K562 (cell line): ENCODE measurements around the gene HTRA3. TPM values are rescaled to one million over a fixed set of nuclear protein-coding genes. Genes with fewer than 3 reads are reported as not detected.

Source experiments
- ASH1L ChIP-seq: fragments of 450-650 bp; IDR thresholded peaks from 2 replicates; pipeline ENCODE4 v1.6.1; 2018; ENCODE audit warnings: borderline replicate concordance, mild to moderate bottlenecking, low read depth; ENCODE audit not compliant: partially characterized antibody
- BRCA1 ChIP-seq, 2 experiments: fragments of 450-650 bp in 1 of 2; sonication (generic) in 1 of 2; formaldehyde crosslinking in 1 of 2; IDR thresholded peaks; 2 replicates each; pipeline versions ENCODE4 v1.5.0 to v1.6.1; 2017 to 2020; ENCODE audit warnings: mild to moderate bottlenecking in 1 of 2, missing genetic modification reagents in 1 of 2
- CXXC5 ChIP-seq: fragments of 250-450 bp; sonication (Bioruptor Pico); IDR thresholded peaks from 2 replicates; pipeline ENCODE4 v1.8.0; 2022; ENCODE audit warnings: inconsistent platforms, mild to moderate bottlenecking, moderate library complexity
- DDX20 ChIP-seq: fragments of 450-650 bp; IDR thresholded peaks from 2 replicates; pipeline ENCODE4 v1.6.1; 2016; ENCODE audit warnings: missing genetic modification characterization, low read depth, mild to moderate bottlenecking, missing compliant biosample characterization, moderate library complexity
- ELF2 ChIP-seq: fragments of 250-450 bp; sonication (Bioruptor Pico); IDR thresholded peaks from 2 replicates; pipeline ENCODE4 v1.5.0; 2021; ENCODE audit warnings: mild to moderate bottlenecking
- ELF4 ChIP-seq: fragments of 450-650 bp; formaldehyde crosslinking; IDR thresholded peaks from 2 replicates; pipeline ENCODE4 v1.4.0; 2022; ENCODE audit warnings: missing genetic modification characterization
- EWSR1 ChIP-seq: fragments of 450-650 bp; IDR thresholded peaks from 2 replicates; pipeline ENCODE4 v1.6.1; 2018; ENCODE audit warnings: borderline replicate concordance, mild to moderate bottlenecking, low read depth, moderate library complexity; ENCODE audit not compliant: partially characterized antibody
- GTF2F1 ChIP-seq: IDR thresholded peaks from 2 replicates; pipeline ENCODE4 v1.6.1; 2011; ENCODE audit warnings: low read depth, low read length, improper control_type of control experiment
- HDAC2 ChIP-seq: fragments of 450-650 bp; IDR thresholded peaks from 2 replicates; pipeline ENCODE4 v1.6.1; 2016; ENCODE audit warnings: mild to moderate bottlenecking
- HMGN3 ChIP-seq: IDR thresholded peaks from 2 replicates; pipeline ENCODE4 v1.6.1; 2011; ENCODE audit warnings: borderline replicate concordance, low read depth, mild to moderate bottlenecking, mixed read lengths, low read length; ENCODE audit not compliant: insufficient read length; ENCODE audit errors: extremely low read depth
- IRF2 ChIP-seq: sonication (generic); formaldehyde crosslinking; IDR thresholded peaks from 2 replicates; pipeline ENCODE4 v1.8.1; 2022; ENCODE audit warnings: mild to moderate bottlenecking, missing genetic modification reagents
- KAT7 ChIP-seq: sonication (generic); formaldehyde crosslinking; IDR thresholded peaks from 2 replicates; pipeline ENCODE4 v1.8.0; 2022; ENCODE audit warnings: missing genetic modification reagents, mild to moderate bottlenecking, borderline replicate concordance
- NBN ChIP-seq: fragments of 450-650 bp; IDR thresholded peaks from 2 replicates; pipeline ENCODE4 v1.6.1; 2016; ENCODE audit warnings: low read depth, mild to moderate bottlenecking
- NCOA6 ChIP-seq: fragments of 450-650 bp; IDR thresholded peaks from 2 replicates; pipeline ENCODE4 v1.6.1; 2017; ENCODE audit warnings: mild to moderate bottlenecking
- NFATC3 ChIP-seq: fragments of 450-650 bp; IDR thresholded peaks from 2 replicates; pipeline ENCODE4 v1.6.1; 2017; ENCODE audit warnings: mild to moderate bottlenecking
- NFE2 ChIP-seq: IDR thresholded peaks from 2 replicates; pipeline ENCODE4 v1.6.1; 2014; ENCODE audit warnings: antibody characterized with exemption, low read depth
- RBM34 ChIP-seq: fragments of 200-400 bp; formaldehyde crosslinking; IDR thresholded peaks from 2 replicates; pipeline ENCODE4 v1.6.1; 2018; ENCODE audit warnings: low read length, borderline replicate concordance; ENCODE audit not compliant: insufficient read depth
- ZC3H11A ChIP-seq: IDR thresholded peaks from 2 replicates; pipeline ENCODE4 v1.6.1; 2012; ENCODE audit warnings: low read depth, low read length, improper control_type of control experiment
- ZNF174 ChIP-seq: fragments of 250-450 bp; sonication (Bioruptor Pico); IDR thresholded peaks from 2 replicates; pipeline ENCODE4 v1.4.0; 2020; ENCODE audit warnings: mild to moderate bottlenecking
- ZNF175 ChIP-seq: fragments of 200-800 bp; sonication (Bioruptor generic); IDR thresholded peaks from 2 replicates; pipeline ENCODE4 v1.6.1; 2016; ENCODE audit warnings: low read depth, mild to moderate bottlenecking, missing genetic modification characterization, missing compliant biosample characterization
- polyA plus RNA-seq, 8 experiments: library from polyadenylated mRNA; depleted of rRNA in 4 of 8; stranded (reverse) in 5 of 8; unstranded in 3 of 8; fragments of >200 nt; fragmentation: Nextera tagmentation in 2 of 8; fragmentation: Illumina TruSeq in 1 of 8; extraction: Ambion mirVana in 2 of 8; extraction: Trizol in 1 of 8; gene quantifications; 2 replicates each; pipeline versions ENCODE4 v1.2.1 to v1.2.3, GENCODE V29; 2011 to 2014; ENCODE audit warnings: inconsistent platforms in 1 of 8, missing spikeins in 1 of 8
- total RNA-seq, 7 experiments: library from RNA; depleted of rRNA in 6 of 7; stranded (reverse); fragments of >200 nt in 6 of 7; fragmentation: Illumina TruSeq in 2 of 7; extraction: Trizol in 2 of 7; gene quantifications; 2 replicates each; pipeline versions ENCODE4 v1.2.1 to v1.2.3, GENCODE V29; 2011 to 2021; ENCODE audit warnings: low replicate concordance in 1 of 7
- TF ChIP-seq, protein P1 (sequence below): fragments of 250-450 bp; sonication (Bioruptor Pico); IDR thresholded peaks from 2 replicates; pipeline ENCODE4 v1.8.0; 2021; ENCODE audit warnings: moderate library complexity, mild to moderate bottlenecking, inconsistent platforms
- TF ChIP-seq, protein P2 (sequence below): fragments of 200-400 bp; formaldehyde crosslinking; IDR thresholded peaks from 2 replicates; pipeline ENCODE4 v1.6.1; 2017; ENCODE audit warnings: mild to moderate bottlenecking, low read depth, low read length, moderate library complexity
- TF ChIP-seq, protein P3 (sequence below): sonication (generic); formaldehyde crosslinking; IDR thresholded peaks from 2 replicates; pipeline ENCODE4 v1.8.1; 2023; ENCODE audit warnings: mild to moderate bottlenecking, missing genetic modification reagents

HTRA3 gene
- total and polyA plus RNA-seq, 9 of the 15 experiments (the other 6 are each of a cell fraction or from before 2014, with no cell fraction given), result 0.04 TPM; not detected in 8

DNA sequence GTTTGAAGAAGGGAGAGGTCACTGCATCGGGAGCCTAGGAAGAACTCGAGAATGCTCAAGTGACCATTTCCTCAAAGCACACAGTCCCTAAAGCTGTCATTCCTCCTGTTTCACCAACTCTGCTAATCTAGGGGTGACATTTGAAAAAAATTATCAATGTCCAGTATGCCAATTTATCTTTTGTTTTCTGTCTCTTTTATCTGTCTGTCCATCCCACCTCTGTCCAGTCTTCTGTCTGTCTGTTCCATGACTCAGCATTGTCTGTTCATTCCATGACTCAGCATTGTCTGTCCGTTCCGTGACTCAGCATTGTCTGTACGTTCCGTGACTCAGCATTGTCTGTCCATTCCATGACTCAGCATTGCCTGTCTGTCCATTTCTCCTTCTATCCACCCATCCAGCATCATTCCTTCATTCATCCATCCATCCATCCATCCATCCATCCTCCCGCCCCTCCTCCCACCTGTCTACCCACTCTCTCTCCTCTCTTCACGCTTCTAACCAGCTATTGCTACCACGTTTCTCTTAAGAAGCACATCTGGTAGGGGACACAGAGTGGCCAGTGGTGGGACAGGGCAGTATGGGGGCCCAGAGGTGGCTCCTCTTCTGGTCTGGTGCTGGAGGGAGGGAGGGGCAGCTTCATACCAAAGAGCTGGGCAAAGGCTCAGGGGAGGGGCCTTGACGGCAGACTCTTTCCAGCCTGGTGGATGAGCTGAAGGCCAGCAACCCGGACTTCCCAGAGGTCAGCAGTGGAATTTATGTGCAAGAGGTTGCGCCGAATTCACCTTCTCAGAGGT, 34.1 kb downstream of the HTRA3 start (continued):
- TF ChIP-seq ZNF175 (CRISPR knock-in tag) (no peak), NFE2 (peak; percentile 100), ASH1L (peak; percentile 71), EWSR1 (no peak), RBM34 (no peak), HDAC2 (peak; percentile 98), NCOA6 (no peak), IRF2 (CRISPR knock-in tag) (no peak), ELF4 (CRISPR knock-in tag) (peak; percentile 99), DDX20 (no peak), GTF2F1 (0 out of 2 replicates have a peak, but pooled peaks have one; percentile 47), KAT7 (0 out of 2 replicates have a peak, but pooled peaks have one; percentile 43), ZC3H11A (0 out of 2 replicates have a peak, but pooled peaks have one; percentile 76), ELF2 (CRISPR knock-in tag) (no peak), CXXC5 (peak; percentile 69), HMGN3 (no peak), NFATC3 (peak; percentile 99), BRCA1 (IDR thresholded peaks at IDR 0.05) (no peak), BRCA1 (CRISPR knock-in tag; IDR thresholded peaks at IDR 0.05) (no peak), ZNF174 (CRISPR knock-in tag) (no peak), NBN (peak; percentile 100)
- TF ChIP-seq, protein P1, sequence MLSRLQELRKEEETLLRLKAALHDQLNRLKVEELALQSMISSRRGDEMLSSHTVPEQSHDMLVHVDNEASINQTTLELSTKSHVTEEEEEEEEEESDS (CRISPR knock-in tag), result no peak
- TF ChIP-seq, protein P2, sequence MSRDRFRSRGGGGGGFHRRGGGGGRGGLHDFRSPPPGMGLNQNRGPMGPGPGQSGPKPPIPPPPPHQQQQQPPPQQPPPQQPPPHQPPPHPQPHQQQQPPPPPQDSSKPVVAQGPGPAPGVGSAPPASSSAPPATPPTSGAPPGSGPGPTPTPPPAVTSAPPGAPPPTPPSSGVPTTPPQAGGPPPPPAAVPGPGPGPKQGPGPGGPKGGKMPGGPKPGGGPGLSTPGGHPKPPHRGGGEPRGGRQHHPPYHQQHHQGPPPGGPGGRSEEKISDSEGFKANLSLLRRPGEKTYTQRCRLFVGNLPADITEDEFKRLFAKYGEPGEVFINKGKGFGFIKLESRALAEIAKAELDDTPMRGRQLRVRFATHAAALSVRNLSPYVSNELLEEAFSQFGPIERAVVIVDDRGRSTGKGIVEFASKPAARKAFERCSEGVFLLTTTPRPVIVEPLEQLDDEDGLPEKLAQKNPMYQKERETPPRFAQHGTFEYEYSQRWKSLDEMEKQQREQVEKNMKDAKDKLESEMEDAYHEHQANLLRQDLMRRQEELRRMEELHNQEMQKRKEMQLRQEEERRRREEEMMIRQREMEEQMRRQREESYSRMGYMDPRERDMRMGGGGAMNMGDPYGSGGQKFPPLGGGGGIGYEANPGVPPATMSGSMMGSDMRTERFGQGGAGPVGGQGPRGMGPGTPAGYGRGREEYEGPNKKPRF, result no peak
- TF ChIP-seq, protein P3, sequence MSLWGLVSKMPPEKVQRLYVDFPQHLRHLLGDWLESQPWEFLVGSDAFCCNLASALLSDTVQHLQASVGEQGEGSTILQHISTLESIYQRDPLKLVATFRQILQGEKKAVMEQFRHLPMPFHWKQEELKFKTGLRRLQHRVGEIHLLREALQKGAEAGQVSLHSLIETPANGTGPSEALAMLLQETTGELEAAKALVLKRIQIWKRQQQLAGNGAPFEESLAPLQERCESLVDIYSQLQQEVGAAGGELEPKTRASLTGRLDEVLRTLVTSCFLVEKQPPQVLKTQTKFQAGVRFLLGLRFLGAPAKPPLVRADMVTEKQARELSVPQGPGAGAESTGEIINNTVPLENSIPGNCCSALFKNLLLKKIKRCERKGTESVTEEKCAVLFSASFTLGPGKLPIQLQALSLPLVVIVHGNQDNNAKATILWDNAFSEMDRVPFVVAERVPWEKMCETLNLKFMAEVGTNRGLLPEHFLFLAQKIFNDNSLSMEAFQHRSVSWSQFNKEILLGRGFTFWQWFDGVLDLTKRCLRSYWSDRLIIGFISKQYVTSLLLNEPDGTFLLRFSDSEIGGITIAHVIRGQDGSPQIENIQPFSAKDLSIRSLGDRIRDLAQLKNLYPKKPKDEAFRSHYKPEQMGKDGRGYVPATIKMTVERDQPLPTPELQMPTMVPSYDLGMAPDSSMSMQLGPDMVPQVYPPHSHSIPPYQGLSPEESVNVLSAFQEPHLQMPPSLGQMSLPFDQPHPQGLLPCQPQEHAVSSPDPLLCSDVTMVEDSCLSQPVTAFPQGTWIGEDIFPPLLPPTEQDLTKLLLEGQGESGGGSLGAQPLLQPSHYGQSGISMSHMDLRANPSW (CRISPR knock-in tag), result peak; percentile 80; the same call in 1 of the 2 replicates
